HCT116 (cell line): ENCODE measurements around the gene TAF5L. TPM values are rescaled to one million over a fixed set of nuclear protein-coding genes. Genes with fewer than 3 reads are reported as not detected.
A peak's percentile ranks its signal among the peaks of the same experiment; 100 is the strongest.

ENCODE experiments used
- ATAC-seq: fragments of 200-7000 bp; cut with Tn5 transposase; 2 replicates; pipeline ENCODE4 v1.9.1; 2020; ENCODE audit warnings: mild to moderate bottlenecking, moderate library complexity
- BruUV-seq: library from RNA; stranded (reverse); fragments of 400-500 nt; replicated peaks from 2 replicates; lab custom pipeline; 2021; lab: Mats Ljungman, UMichigan
- CTCF ChIA-PET: fragments of 300-600 bp; sonication (Branson Sonifier 250); formaldehyde crosslinking; loops from one replicate; lab custom pipeline; 2021; ENCODE audit warnings: antibody characterized with exemption; lab: Charles Lee
- POLR2A ChIA-PET: fragments of 300-600, 350-600 bp; sonication (Branson Sonifier 250); formaldehyde crosslinking; loops from one replicate; lab custom pipeline; 2021; ENCODE audit warnings: antibody characterized with exemption; lab: Charles Lee
- RAD21 ChIA-PET, 2 experiments: fragments of 300-600 bp; sonication (Branson Sonifier 250); formaldehyde crosslinking; loops; one replicate each; lab custom pipeline; 2023; ENCODE audit warnings: low total read pairs in 2 of 2; ENCODE audit not compliant: uncharacterized antibody in 2 of 2, unreplicated experiment in 2 of 2, low non-redundant PET in 1 of 2; lab: Charles Lee
- DNase-seq: peaks from one replicate; pipeline ENCODE4 v3.0.0-alpha.2; 2010; ENCODE audit warnings: low read depth, low spot score
- H2AFZ ChIP-seq: fragments of 200-600 bp; shearing (Covaris generic), sonication (generic); 2 replicates; pipeline ENCODE4 v1.6.1; 2017; ENCODE audit warnings: low read depth, mixed run types, mixed read lengths, antibody characterized with exemption, low read length; ENCODE audit not compliant: poor library complexity, severe bottlenecking
- H3K27ac ChIP-seq: 2 replicates; pipeline ENCODE4 v1.5.1; 2012; ENCODE audit warnings: low read depth, low read length
- H3K27me3 ChIP-seq: fragments of 200-600 bp; sonication (generic); 2 replicates; pipeline ENCODE4 v1.6.1; 2016; ENCODE audit warnings: mixed run types, low read length, mixed read lengths; ENCODE audit not compliant: insufficient read depth
- H3K36me3 ChIP-seq, 2 experiments: fragments of 200-500 bp in 1 of 2; fragments of 200-600 bp in 1 of 2; sonication (Bioruptor generic) in 1 of 2; sonication (generic) in 1 of 2; 2 replicates each; pipeline versions ENCODE4 v1.5.1 to v1.6.1; 2014 to 2016; ENCODE audit warnings: low read length in 2 of 2, inconsistent platforms in 1 of 2, mixed read lengths in 1 of 2, mixed run types in 1 of 2; ENCODE audit not compliant: insufficient read depth in 2 of 2, control insufficient read depth in 1 of 2
- H3K4me1 ChIP-seq, 2 experiments: fragments of 200-600 bp in 1 of 2; sonication (generic) in 1 of 2; 2 replicates each; pipeline versions ENCODE4 v1.5.1 to v1.6.1; 2012 to 2017; ENCODE audit warnings: low read length in 2 of 2, inconsistent platforms in 1 of 2, mild to moderate bottlenecking in 1 of 2, mixed read lengths in 1 of 2, mixed run types in 1 of 2, moderate library complexity in 1 of 2; ENCODE audit not compliant: insufficient read depth in 2 of 2, control insufficient read depth in 1 of 2
- H3K4me2 ChIP-seq: fragments of 200-600 bp; sonication (generic); 2 replicates; pipeline ENCODE4 v1.6.1; 2017; ENCODE audit warnings: mixed run types, low read length, mixed read lengths
- H3K4me3 ChIP-seq, 2 experiments: fragments of 200-600 bp in 1 of 2; sonication (generic) in 1 of 2; replicated peaks in 1 of 2; 2 replicates each; pipeline ENCODE4 v1.5.1; 2011 to 2016; ENCODE audit warnings: low read length in 2 of 2, control low read depth in 1 of 2, low read depth in 1 of 2, mild to moderate bottlenecking in 1 of 2, mixed read lengths in 1 of 2, mixed run types in 1 of 2
- H3K79me2 ChIP-seq: fragments of 200-600 bp; sonication (generic); 2 replicates; pipeline ENCODE4 v1.6.1; 2017; ENCODE audit warnings: mild to moderate bottlenecking, mixed run types, low read length, moderate library complexity, mixed read lengths; ENCODE audit not compliant: insufficient read depth
- H3K9ac ChIP-seq: fragments of 200-600 bp; sonication (generic); 2 replicates; pipeline ENCODE4 v1.6.1; 2016; ENCODE audit warnings: low read length, mixed read lengths
- H3K9me2 ChIP-seq: fragments of 200-600 bp; sonication (generic), shearing (Covaris generic); 2 replicates; pipeline ENCODE4 v1.6.1; 2017; ENCODE audit warnings: mixed run types, mild to moderate bottlenecking, moderate library complexity; ENCODE audit not compliant: insufficient read depth
- H3K9me3 ChIP-seq, 2 experiments: fragments of 200-500 bp in 1 of 2; fragments of 200-600 bp in 1 of 2; sonication (Bioruptor generic) in 1 of 2; sonication (generic) in 1 of 2; 2 replicates each; pipeline ENCODE4 v1.6.1; 2014 to 2017; ENCODE audit warnings: low read length in 2 of 2, mixed read lengths in 2 of 2, inconsistent platforms in 1 of 2, low read depth in 1 of 2, mild to moderate bottlenecking in 1 of 2, mixed run types in 1 of 2, moderate library complexity in 1 of 2; ENCODE audit not compliant: control insufficient read depth in 1 of 2, insufficient read depth in 1 of 2
- H4K20me1 ChIP-seq: fragments of 200-600 bp; sonication (generic), shearing (Covaris generic); 2 replicates; pipeline ENCODE4 v1.6.1; 2017; ENCODE audit warnings: mixed run types, mild to moderate bottlenecking, moderate library complexity; ENCODE audit not compliant: insufficient read depth
- CBX3 ChIP-seq: IDR thresholded peaks from 2 replicates; pipeline ENCODE4 v1.6.1; 2012; ENCODE audit warnings: low read depth
- EZH2 ChIP-seq: fragments of 200-600 bp; sonication (generic); IDR thresholded peaks from 2 replicates; pipeline ENCODE4 v1.6.1; 2017; ENCODE audit warnings: antibody characterized with exemption, mixed run types
- FOSL1 ChIP-seq: IDR thresholded peaks from 2 replicates; pipeline ENCODE4 v1.6.1; 2012; ENCODE audit warnings: low read depth
- POLR2A ChIP-seq: IDR thresholded peaks from 2 replicates; pipeline ENCODE4 v1.7.0; 2011; ENCODE audit warnings: borderline replicate concordance; ENCODE audit not compliant: insufficient read depth, insufficient read length; ENCODE audit errors: extremely low read depth
- RAD21 ChIP-seq: IDR thresholded peaks from 2 replicates; pipeline ENCODE4 v1.6.1; 2012; ENCODE audit warnings: low read depth, mild to moderate bottlenecking
- SP1 ChIP-seq: IDR thresholded peaks from 2 replicates; pipeline ENCODE4 v1.6.1; 2012; ENCODE audit warnings: low read depth
- ZNF274 ChIP-seq: fragments of 200-500 bp; sonication (Bioruptor generic); IDR thresholded peaks from 2 replicates; pipeline ENCODE4 v1.6.1; 2014; ENCODE audit warnings: mild to moderate bottlenecking, low read depth, low read length, inconsistent platforms
- intact Hi-C: fragments of 100-400 bp; cut with micrococcal nuclease; formaldehyde crosslinking; loops from 2 replicates; pipeline ENCODE4 v1.10.0; 2022
- total RNA-seq: library from RNA; stranded (reverse); gene quantifications from one replicate; pipeline ENCODE4 v1.2.1, GENCODE V29; 2021; ENCODE audit not compliant: unreplicated experiment
- TF ChIP-seq, protein P1 (sequence below): IDR thresholded peaks from 2 replicates; pipeline ENCODE4 v1.6.1; 2011; ENCODE audit warnings: mild to moderate bottlenecking, low read length, moderate library complexity; ENCODE audit not compliant: insufficient replicate concordance; ENCODE audit errors: extremely low read depth
- TF ChIP-seq, protein P2 (sequence below), 3 experiments: fragments of 200-600 bp in 1 of 3; sonication (generic) in 1 of 3; IDR thresholded peaks in 2 of 3; conservative IDR thresholded peaks in 1 of 3; 2 replicates each; pipeline ENCODE4 v1.5.1; 2012 to 2017; ENCODE audit warnings: low read depth in 2 of 3, low read length in 2 of 3, antibody characterized with exemption in 1 of 3, borderline replicate concordance in 1 of 3, control low read depth in 1 of 3, mild to moderate bottlenecking in 1 of 3, mixed read lengths in 1 of 3, mixed run types in 1 of 3, moderate library complexity in 1 of 3; ENCODE audit not compliant: insufficient read depth in 1 of 3

Gene TAF5L
- total RNA-seq, 1 experiment from 2014 or later, result 22.4 TPM

- TF ChIP-seq, protein P1, sequence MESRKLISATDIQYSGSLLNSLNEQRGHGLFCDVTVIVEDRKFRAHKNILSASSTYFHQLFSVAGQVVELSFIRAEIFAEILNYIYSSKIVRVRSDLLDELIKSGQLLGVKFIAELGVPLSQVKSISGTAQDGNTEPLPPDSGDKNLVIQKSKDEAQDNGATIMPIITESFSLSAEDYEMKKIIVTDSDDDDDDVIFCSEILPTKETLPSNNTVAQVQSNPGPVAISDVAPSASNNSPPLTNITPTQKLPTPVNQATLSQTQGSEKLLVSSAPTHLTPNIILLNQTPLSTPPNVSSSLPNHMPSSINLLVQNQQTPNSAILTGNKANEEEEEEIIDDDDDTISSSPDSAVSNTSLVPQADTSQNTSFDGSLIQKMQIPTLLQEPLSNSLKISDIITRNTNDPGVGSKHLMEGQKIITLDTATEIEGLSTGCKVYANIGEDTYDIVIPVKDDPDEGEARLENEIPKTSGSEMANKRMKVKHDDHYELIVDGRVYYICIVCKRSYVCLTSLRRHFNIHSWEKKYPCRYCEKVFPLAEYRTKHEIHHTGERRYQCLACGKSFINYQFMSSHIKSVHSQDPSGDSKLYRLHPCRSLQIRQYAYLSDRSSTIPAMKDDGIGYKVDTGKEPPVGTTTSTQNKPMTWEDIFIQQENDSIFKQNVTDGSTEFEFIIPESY, result no peak
- TF ChIP-seq POLR2A (no peak), FOSL1 (no peak), ZNF274 (no peak), CBX3 (no peak), EZH2 (no peak)
- TF ChIP-seq, all 23 proteins: peak for 0
These were observed 36.0 kb upstream of the TAF5L start (continued) for GRCh38 chr1:229661897-229662296.

GRCh38 chr1:229661022-229661877 is 35.3 kb upstream of the TAF5L start:
- BruUV-seq, result no TSS peak
- H2AFZ ChIP-seq, result no peak overlapping the region
- H4K20me1 ChIP-seq, result peaks cover 4% of the 10 kb centered on the region
- no peaks in the 10 kb centered on the region for H3K27me3 ChIP-seq
- TF ChIP-seq CBX3 (no peak), RAD21 (peak; percentile 84), SP1 (no peak)
- TF ChIP-seq, protein P2, sequence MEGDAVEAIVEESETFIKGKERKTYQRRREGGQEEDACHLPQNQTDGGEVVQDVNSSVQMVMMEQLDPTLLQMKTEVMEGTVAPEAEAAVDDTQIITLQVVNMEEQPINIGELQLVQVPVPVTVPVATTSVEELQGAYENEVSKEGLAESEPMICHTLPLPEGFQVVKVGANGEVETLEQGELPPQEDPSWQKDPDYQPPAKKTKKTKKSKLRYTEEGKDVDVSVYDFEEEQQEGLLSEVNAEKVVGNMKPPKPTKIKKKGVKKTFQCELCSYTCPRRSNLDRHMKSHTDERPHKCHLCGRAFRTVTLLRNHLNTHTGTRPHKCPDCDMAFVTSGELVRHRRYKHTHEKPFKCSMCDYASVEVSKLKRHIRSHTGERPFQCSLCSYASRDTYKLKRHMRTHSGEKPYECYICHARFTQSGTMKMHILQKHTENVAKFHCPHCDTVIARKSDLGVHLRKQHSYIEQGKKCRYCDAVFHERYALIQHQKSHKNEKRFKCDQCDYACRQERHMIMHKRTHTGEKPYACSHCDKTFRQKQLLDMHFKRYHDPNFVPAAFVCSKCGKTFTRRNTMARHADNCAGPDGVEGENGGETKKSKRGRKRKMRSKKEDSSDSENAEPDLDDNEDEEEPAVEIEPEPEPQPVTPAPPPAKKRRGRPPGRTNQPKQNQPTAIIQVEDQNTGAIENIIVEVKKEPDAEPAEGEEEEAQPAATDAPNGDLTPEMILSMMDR (IDR thresholded peaks at IDR 0.05 in 2 of 3, conservative IDR thresholded peaks at IDR 0.05 in 1 of 3; ENCODE audit: borderline replicate concordance in 1 of 3, insufficient read depth in 1 of 3, low read depth in 2 of 3, low read length in 2 of 3), result peak; percentile 70 to 94 (median 89)
- H3K79me2 ChIP-seq, result no peaks in the 10 kb centered on the region
- RAD21 ChIA-PET, result interaction anchor here (0.7 to 1.0 kb wide), 2 partner anchors 188 to 649 kb away, joined by 3 to 4 read pairs; no protein-coding TSS in a partner anchor
- POLR2A ChIA-PET, result no interaction called here
- ATAC-seq, result peak; percentile 96
- H3K4me1 ChIP-seq, result no peaks in the 10 kb centered on the region
- DNase-seq, result peak; percentile 32
- no peaks in the 10 kb centered on the region for H3K9me3 ChIP-seq
- CTCF ChIA-PET, result interaction anchor here (0.8 to 1.4 kb wide), 6 partner anchors 9 to 681 kb away, joined by 3 to 6 read pairs (median 4); partner anchors contain the start of gene ABCB10
- H3K4me3 ChIP-seq, result no peak overlapping the region
- peaks cover 11 to 23% of the 10 kb centered on the region in 2 experiments; a peak in 2 of 4 replicates for H3K36me3 ChIP-seq
- intact Hi-C loops, result loop anchor here (1.0 to 5.0 kb wide), 3 partner anchors 506 to 649 kb away; no protein-coding TSS in a partner anchor
- H3K9me2 ChIP-seq, result no peaks in the 10 kb centered on the region
- H3K27ac ChIP-seq, result no peak overlapping the region; the same call in 1 of the 2 replicates
- no peak overlapping the region for H3K4me2 ChIP-seq
- H3K9ac ChIP-seq, result no peak overlapping the region
